GM12865 (cell line): Measurements from ENCODE around the gene DIP2C.

Experiments
- DNase-seq: peaks from one replicate; pipeline ENCODE4 v3.0.0; 2010; ENCODE audit warnings: low read depth
- H3K4me3 ChIP-seq: 2 replicates; pipeline ENCODE4 v1.5.1; 2011; ENCODE audit warnings: mild to moderate bottlenecking, low read depth, low read length, control low read depth
- CTCF ChIP-seq: IDR thresholded peaks from 2 replicates; pipeline ENCODE4 v1.5.1; 2011; ENCODE audit warnings: low read length, control low read depth, low read depth, inconsistent platforms; ENCODE audit not compliant: insufficient read depth; ENCODE audit errors: missing control alignments

DIP2C gene

GRCh38 chr10:676178-676577 is 13.3 kb downstream of the DIP2C start:
- no peak for TF ChIP-seq CTCF
- peak; percentile 20 for DNase-seq
- no peak overlapping the region for H3K4me3 ChIP-seq

DNA sequence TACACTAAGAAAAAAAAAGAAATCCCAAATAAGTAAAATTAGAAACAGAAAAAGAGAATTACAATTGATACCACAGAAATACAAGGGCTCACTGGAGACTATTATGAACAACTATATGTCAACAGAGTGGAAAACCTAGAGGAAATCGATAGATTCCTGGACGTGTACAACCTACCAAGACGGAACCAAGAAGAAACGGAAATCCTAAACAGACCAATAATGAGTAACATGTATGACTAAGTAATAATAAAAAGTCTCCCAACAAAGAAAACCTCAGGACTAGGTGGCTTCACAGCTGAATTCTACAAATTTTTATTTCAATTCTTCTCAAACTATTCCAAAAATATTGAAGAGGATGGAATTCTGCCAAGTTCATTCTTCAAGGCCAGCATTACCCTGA is 13.9 kb downstream of the DIP2C start:
- no peak overlapping the region for H3K4me3 ChIP-seq
- no peak for TF ChIP-seq CTCF
- no peak for DNase-seq

DNA sequence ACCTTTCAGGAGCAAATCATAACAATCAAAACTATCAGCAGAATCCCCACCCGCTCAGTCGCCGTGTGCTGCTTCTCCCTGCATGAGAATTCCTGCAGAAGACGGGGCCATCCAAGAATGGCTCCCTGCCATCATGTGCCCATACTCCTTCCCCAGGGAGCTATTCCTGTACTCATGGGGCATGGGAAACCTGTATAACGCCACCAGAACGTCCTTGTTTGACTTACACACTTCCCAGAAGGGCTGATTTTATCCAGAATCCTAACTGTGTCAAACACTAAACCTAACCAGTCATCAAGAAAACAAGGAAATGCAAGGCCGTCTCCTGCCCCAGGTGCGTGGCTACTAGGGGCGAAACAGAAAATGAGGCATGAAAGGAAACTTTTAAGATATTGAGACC is 16.0 kb downstream of the DIP2C start:
- TF ChIP-seq CTCF = no peak
- no peak overlapping the region for H3K4me3 ChIP-seq
- no peak for DNase-seq

- DNase-seq = no peak
- TF ChIP-seq CTCF = no peak
- no peak overlapping the region for H3K4me3 ChIP-seq
Measured at GRCh38 chr10:672992-673391, 16.5 kb downstream of the DIP2C start.

GRCh38 chr10:672203-672602 is 17.3 kb downstream of the DIP2C start:
- no peak for TF ChIP-seq CTCF
- no peak overlapping the region for H3K4me3 ChIP-seq
- no peak for DNase-seq

DNA sequence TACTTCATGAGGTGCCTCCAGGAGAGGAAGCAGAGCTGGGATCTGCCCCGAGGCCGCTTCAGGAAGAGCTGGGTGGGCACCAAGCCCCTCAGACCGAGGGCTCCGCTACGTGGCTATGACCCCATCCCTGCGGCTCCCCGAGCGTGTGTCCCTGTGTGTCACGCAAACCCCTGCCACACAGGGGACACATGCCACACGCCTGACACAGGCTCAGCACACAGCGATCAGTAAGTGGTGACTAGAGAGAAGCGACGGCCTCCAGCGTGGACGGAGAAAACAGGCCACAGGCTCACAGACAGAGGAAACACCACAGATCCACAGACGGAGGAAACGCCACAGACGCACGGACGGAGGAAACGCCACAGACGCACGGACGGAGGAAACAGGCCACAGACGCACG is 18.5 kb downstream of the DIP2C start:
- DNase-seq = no peak
- TF ChIP-seq CTCF = no peak

DNA sequence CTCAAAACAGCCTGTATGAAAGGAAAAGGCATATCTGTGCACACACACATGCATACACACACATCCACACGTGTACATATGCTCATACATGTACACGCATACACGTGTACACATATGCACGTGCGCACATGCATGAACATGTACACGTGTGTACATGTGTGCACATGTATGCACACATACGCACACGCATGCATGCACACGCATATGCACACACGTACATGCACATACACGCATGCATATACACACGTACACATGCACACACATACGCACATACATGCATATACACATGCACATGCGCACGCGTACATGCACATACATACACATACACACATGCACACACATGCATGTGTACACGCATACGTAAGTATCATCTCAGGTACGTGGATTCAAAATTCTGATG is 19.4 kb downstream of the DIP2C start:
- TF ChIP-seq CTCF = no peak
- no peak overlapping the region for H3K4me3 ChIP-seq
- DNase-seq = no peak

More for the DNA sequence above, 18.5 kb downstream of the DIP2C start:
- H3K4me3 ChIP-seq = no peak overlapping the region
